Fibroblast of skin of left quadriceps (primary cell): ENCODE data around the gene MAP3K21.
A peak's percentile ranks its signal among the peaks of the same experiment; 100 is the strongest.

ENCODE experiments used
- DNase-seq, 2 experiments: peaks; one replicate each; pipeline ENCODE4 v3.0.0-alpha.2; 2013; ENCODE audit warnings: low read depth in 2 of 2

MAP3K21 gene

GRCh38 chr1:233389169-233389568 lies 61.6 kb downstream of the MAP3K21 start:
- no peak for DNase-seq

DNA sequence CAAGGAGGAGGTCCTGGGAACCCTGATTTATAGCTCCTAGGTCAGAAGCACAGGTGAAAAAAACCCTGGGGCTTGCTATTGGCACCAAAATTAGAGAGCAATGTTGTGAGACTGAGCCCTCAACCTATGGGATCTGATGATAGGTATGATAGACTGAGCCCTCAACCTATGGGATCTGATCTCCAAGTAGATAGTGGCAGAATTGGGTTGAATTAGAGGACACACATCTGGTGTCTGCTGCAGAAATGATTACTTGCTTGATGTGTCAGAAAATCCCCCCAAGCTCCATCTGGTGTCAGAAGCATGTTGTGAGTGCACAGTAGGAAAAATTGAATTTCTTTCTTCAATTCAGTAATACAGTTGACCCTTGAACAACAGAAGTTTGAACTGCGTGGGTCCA lies 62.4 kb downstream of the MAP3K21 start:
- DNase-seq, result no peak

DNA sequence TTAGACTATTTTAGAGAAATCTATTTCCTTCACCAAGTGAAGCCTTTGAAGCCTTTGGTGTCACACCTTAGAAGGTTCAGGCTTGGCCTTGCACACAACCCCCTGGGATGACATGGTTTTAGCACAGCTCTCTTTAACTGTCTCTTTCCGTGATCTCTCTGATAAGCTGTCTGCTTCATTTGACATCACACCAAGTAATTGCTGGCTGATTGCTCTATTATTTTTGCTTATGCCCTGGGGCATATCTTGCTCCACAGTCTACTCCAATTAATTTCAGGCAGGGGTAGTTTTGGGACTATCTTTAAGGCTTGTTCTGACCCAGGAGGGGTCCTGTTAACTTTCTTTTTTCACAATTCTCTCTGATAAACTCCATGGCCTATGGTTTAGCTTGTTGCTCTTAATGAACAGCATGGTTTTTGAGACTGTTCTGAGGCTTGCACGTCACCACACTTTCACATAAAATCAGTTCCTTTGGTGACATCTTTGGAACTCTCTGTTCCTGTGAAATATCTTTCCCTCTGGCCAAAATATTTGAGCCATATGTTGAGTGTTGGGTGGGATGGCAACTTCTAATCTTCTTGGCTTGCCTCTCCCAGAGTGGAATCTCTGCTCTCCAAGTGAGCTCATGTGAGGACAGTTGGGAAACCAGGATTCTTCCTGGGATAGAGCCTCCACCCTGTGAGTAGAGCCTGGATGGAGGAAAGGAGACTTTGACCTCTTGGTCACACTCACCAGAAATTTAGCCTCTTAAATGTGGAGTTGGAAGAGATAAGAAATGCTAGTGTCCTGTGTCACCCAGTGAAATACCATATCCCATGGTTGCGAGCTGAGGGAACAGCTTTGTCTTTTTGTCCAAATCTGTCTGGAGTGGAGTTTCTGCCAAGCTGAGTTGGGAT lies 63.6 kb downstream of the MAP3K21 start:
- DNase-seq, result no peak

DNA sequence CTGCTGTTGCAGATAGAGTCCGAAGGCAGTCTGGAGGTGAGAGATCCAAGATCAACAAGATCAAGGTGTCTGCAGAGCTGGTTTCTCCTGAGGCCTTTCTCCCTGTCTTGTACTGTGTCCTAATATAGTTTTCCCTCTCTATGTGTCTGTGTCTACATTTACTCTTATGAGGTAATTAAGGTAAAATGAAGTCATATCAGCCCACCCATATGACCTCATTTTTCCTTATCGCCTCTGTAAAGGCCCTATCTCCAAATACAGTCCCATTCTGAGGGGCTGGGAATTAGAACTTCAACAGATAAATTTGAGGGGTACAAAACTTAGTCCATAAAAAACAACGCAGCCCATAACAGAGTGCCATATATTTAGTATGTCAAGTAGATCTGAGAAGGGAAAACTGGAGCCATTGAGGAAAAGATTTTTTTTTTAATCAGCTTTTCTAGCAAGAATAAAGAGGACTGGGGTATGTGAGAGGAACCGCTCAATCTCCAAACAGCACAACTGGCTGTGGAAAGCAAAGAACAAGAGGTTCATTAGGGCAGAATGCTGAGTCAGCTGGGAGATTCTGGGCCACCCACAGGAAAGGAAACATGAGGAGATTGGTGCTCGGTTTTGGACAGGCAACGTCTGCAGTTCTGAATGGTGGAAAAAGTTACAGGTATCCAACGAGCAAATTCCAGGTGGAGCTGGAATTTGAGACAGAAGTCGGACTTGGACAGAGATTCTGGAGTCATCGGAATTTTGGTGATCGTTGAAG lies 65.7 kb downstream of the MAP3K21 start:
- no peak for DNase-seq

GRCh38 chr1:233393926-233394680 lies 66.6 kb downstream of the MAP3K21 start:
- no peak for DNase-seq

GRCh38 chr1:233394860-233395717 lies 67.6 kb downstream of the MAP3K21 start:
- DNase-seq, result peak; percentile 20 to 32

- no peak for DNase-seq
These were observed 68.5 kb downstream of the MAP3K21 start for GRCh38 chr1:233395863-233396646.

GRCh38 chr1:233406339-233406960 lies 78.9 kb downstream of the MAP3K21 start:
- no peak for DNase-seq

DNA sequence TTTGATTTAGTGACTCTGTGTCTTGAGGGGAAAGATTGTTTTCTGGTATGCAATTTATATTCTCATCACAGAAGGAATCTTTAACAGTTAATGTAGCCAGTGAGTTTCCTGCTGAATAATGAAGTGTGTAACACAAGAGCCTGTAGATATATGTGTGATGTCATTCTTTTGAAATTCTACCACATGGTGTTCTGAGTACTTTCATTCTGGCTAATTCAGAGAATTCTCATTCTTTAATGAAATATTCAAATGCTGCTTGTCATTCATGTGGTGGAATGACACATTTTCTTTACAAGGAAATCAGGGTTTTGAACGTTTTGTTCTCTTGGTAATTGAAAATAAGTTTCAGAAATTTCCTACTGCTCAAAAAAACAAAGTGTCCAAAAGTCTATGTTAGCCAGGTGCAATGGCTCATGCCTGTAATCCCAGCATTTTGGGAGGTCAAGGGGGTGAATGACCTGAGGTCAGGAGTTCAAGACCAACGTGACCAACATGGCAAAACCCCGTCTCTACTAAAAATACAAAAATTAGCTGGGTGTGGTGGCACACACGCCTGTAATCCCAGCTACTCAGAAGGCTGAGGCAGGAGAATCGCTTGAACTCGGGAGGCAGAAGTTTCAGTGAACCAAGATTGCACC lies 79.6 kb downstream of the MAP3K21 start:
- no peak for DNase-seq

- DNase-seq, result no peak
These were observed 82.0 kb downstream of the MAP3K21 start for GRCh38 chr1:233409540-233409939.

GRCh38 chr1:233410906-233411305 lies 83.4 kb downstream of the MAP3K21 start:
- no peak for DNase-seq

DNA sequence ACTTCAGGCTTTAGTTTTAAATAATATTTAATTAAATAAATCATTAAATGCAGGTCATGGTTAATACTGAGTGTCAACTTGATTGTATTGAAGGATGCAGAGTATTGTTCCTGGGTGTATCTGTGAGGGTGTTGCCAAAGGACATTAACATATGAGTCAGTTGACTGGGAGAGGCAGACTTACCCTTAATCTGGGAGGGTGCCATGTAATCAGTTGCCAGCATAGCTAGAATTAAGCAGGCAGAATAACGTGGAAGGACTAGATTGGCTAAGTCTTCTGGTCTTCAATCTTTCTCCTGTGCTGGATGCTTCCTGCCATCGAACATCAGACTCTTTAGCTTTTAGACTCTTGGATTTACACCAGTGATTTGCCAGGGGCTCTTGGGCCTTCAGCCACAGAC lies 85.3 kb downstream of the MAP3K21 start:
- DNase-seq, result no peak

DNA sequence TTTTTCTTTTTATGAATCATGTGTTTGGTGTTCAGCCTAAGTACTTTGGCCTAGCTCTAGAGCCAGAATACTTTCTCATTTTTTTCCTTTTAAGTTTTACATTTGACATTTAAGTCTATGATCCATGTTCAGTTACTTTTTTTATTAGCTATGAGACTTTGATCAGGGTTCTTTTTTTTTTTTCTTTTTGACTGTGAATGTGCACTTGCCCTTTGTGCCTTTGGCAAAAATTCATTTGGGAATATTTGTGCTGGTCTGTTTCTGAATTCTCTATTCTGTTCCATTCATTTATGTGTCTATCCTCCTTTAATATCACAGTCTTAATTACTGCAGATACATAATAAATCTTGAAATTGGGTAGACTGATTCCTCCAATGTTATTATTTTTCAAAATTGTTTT lies 93.8 kb downstream of the MAP3K21 start:
- DNase-seq, result no peak

DNA sequence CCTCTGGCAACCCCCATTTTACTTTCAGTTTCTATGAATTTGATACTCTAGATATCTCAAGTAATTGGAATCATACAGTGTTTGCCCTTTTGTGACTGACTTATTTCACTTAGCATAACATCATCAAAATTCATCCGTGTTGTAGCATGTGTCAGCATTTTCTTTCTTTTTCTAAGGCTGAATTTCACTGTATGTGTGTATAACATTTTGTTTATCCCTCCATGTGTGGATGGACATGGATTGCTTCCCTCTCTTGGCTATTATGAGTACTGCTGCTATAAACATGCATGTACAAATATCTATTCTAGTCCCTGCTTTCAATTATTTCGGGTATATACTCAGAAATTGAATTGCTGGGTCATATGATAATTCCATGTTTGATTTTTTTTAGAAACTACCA lies 97.3 kb downstream of the MAP3K21 start:
- no peak for DNase-seq

DNA sequence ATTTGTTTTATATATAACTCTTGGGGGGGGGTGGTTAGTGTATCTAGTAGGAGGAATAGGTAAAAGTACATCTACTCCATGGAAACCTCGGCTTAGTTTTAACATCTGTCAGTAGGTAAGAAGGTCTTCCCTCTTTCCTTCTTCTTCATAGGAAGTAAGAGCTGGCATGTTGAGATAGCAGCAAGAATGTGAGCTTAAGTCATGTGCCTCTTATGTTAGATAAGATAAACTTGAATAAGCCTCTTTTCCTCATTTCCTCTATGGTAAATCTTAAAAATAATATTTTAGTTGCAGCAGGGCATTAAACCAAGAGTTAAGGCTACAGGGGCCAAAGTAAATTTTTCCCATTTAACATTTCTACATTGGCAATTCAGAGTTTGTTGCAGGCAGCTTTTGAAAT lies 100.4 kb downstream of the MAP3K21 start:
- DNase-seq, result no peak

DNA sequence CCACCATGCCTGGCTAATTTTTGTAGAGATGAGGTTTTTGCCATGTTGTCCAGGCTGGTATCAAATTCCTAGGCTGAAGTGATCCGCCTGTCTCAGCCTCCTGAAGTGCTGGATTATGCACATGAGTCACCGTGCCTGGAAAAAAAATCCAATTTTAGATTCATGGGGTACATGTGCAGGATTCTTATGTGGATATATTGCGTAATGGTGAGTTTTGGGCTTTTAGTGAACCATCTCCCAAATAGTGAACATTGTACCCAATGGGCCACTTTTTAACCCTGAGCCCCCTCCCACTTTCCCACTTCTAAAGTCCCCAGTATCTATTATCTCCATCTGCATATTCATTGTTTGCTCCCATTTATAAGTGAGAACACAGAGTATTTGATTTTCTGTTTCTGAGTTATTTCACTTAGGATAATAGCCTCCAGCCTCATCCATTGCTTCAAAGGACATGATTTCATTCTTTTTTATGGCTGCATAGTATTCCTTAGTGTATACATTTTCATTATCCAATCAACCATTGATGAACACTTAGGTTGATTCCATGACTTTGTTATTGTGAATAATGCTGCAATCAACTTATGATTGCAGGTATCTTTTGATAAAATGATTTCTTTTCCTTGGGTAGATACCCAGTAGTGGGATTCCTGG lies 104.4 kb downstream of the MAP3K21 start:
- DNase-seq, result no peak

DNA sequence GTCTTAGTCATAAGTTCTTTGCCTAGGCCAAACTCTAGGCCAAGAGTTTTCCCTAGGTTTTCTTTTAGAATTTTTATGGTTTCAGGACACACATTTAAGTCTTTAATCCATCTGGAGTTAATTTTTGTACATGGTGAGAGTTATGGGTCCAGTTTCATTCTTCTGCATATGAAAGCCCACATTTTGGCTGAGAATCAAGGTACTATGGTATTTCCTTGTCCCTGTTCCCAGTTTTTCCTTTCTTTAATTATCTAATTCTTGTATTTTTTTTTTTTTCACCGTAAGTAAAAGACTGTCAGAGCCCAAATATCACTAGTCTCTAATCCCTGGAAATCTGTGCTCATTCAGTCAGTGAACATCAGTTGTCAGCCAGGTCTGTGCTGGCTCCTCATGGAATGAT lies 105.4 kb downstream of the MAP3K21 start:
- peak; percentile 5 for DNase-seq

DNA sequence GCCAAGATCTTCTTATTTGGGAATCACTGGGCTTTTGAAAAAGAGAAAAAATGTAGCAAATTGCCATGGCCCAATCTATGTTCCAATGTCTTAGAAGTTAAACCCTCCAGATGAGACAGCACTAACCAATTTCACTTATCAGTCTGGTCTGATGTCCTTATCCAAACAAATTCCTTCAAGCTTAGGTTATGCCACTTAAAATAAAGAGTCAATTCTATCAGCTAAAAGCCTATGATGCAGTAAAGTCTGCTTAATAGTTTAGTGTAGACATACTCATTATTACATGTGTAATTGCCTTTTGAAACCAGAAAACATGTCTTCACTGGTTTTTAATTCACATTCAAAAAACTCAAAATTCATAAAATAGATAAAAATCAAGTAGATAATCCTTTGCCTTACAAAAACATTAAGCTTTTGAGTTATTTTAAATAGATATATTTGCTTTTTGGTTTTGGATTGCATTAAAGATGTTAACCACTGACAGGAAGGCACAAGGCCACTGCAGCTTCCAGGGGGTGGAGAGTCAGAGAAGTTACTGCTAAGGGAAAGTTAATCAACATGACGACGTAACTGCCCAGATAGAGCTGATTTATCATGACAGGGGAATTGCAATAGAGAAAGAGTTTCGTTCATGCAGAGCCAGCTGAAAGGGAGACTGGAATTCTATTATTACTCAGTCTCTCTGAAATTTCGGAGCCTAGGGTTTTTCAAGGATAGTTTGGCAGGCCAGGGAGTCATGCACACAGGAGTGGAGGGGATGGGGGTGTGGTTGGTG lies 106.1 kb downstream of the MAP3K21 start:
- DNase-seq, result no peak
